ENCODE measurements around the gene HERC2. TPM values are rescaled to one million over a fixed set of nuclear protein-coding genes. Genes with fewer than 3 reads are reported as not detected.

Gene HERC2
- total and polyA plus RNA-seq, 2 of the 4 experiments (the other 2 are of a cell fraction): 20.8 to 28.9 TPM

DNA sequence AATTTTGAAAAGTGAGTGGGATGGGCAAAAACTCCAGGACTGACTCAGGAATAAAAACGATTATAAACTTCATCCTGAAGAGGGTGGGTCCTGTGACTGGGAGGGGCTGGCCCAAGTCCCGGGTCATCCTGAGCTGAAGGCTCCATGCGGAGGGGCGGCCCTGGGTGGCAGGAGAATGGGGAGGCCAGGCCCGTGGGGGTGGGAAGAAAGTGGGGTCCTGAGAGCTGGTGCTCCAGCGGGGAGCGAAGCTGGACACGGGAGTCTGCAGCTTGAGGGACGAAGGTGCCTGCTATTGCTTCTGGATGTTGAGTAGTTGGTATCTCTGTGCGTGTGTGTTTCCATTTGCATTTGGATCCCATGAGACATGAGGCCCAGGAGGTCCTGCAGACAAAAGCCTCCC is 218.1 kb downstream of the HERC2 start:
- Histone ChIP-seq H2BK20ac (ENCODE audit: low read depth, low read length) (no peak overlapping the region), H2BK5ac (ENCODE audit: low read depth, low read length, poor library complexity, severe bottlenecking) (no peak overlapping the region), H3K14ac (replicated peaks; ENCODE audit: low read depth, low read length) (no peak overlapping the region), H2AFZ (replicated peaks; ENCODE audit: low read length, poor library complexity) (no peak overlapping the region), H3K4me2 (ENCODE audit: low read depth, low read length) (no peak overlapping the region), H3K18ac (ENCODE audit: low read depth, low read length) (no peak overlapping the region), H3K9me3 (ENCODE audit: control insufficient read depth, insufficient read depth, low read length) (no peaks in the 10 kb centered on the region), H2AK9ac (replicated peaks; ENCODE audit: low read depth, low read length, poor library complexity) (no peak overlapping the region), H4K8ac (ENCODE audit: low read depth in 2 of 2, low read length in 2 of 2) (no peak overlapping the region), H2BK15ac (ENCODE audit: low read depth, low read length) (no peak overlapping the region), H3K79me1 (ENCODE audit: low read depth in 1 of 2, low read length in 2 of 2) (no peaks in the 10 kb centered on the region), H4K91ac (ENCODE audit: insufficient read depth, low read depth, low read length) (no peak overlapping the region), H3K23ac (ENCODE audit: low read depth, low read length) (no peak overlapping the region), H3K27me3 (ENCODE audit: control insufficient read depth, insufficient read depth, low read length) (peaks cover 30% of the 10 kb centered on the region), H3K56ac (ENCODE audit: extremely low read depth, insufficient read depth, low read length) (no peak overlapping the region), H2BK120ac (ENCODE audit: low read depth, low read length) (no peak overlapping the region), H4K5ac (ENCODE audit: low read depth, low read length) (no peak overlapping the region), H3K9me1 (ENCODE audit: insufficient read depth, low read length) (peaks cover 2% of the 10 kb centered on the region; the same call in 1 of the 2 replicates), H3K36me3 (ENCODE audit: control insufficient read depth, insufficient read depth, low read length) (no peaks in the 10 kb centered on the region), H3K4me1 (ENCODE audit: control insufficient read depth, insufficient read depth, low read length) (peaks cover 2% of the 10 kb centered on the region; the same call in 1 of the 2 replicates), H3K4ac (ENCODE audit: low read depth, low read length) (no peak overlapping the region), H3K4me3 (ENCODE audit: insufficient read depth, low read depth, low read length) (no peak overlapping the region), H4K20me1 (ENCODE audit: insufficient read depth, low read length) (no peaks in the 10 kb centered on the region; the same call in 1 of the 2 replicates), H3K9ac (ENCODE audit: low read depth, low read length) (no peak overlapping the region), H2AK5ac (ENCODE audit: low read depth, low read length) (no peak overlapping the region), H3K27ac (ENCODE audit: insufficient read depth, low read length) (no peak overlapping the region)
- no TSS peak for BruUV-seq (replicated peaks)
- no CpG with 5 or more reads among the region's 10 CpGs for WGBS, 2 experiments (ENCODE audit: extremely low coverage in 2 of 2, insufficient read length in 1 of 2)
- intact Hi-C loops (cut with micrococcal nuclease): no loop called here
- ChIA-PET CTCF (no interaction called here), POLR2A (ENCODE audit: unreplicated experiment) (no interaction called here)
- TF ChIP-seq POLR2A (IDR thresholded peaks at IDR 0.05; ENCODE audit: low read depth, low read length) (no peak), CEBPB (IDR thresholded peaks at IDR 0.05; ENCODE audit: low read depth, low read length) (no peak)
- TF ChIP-seq, protein P1, sequence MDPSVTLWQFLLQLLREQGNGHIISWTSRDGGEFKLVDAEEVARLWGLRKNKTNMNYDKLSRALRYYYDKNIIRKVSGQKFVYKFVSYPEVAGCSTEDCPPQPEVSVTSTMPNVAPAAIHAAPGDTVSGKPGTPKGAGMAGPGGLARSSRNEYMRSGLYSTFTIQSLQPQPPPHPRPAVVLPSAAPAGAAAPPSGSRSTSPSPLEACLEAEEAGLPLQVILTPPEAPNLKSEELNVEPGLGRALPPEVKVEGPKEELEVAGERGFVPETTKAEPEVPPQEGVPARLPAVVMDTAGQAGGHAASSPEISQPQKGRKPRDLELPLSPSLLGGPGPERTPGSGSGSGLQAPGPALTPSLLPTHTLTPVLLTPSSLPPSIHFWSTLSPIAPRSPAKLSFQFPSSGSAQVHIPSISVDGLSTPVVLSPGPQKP (IDR thresholded peaks at IDR 0.05; ENCODE audit: borderline replicate concordance, low read depth, low read length): no peak
- dilution Hi-C loops (cut with HindIII; ENCODE audit: low sequenced_read_pairs, unreplicated experiment): no loop called here
- no peak for DNase-seq
- in situ Hi-C loops (cut with MboI; ENCODE audit: low sequenced_read_pairs): loop anchor here (25.0 kb wide), 1 partner anchor 1217 kb away; no protein-coding TSS in a partner anchor
- no peak for ATAC-seq (ENCODE audit: low read depth)
